Tibial nerve (tissue), 4 donors: Measurements from ENCODE around the gene BID. TPM values are rescaled to one million over a fixed set of nuclear protein-coding genes. Genes with fewer than 3 reads are reported as not detected.

ENCODE experiments used
- DNase-seq, 2 donors: peaks; one replicate each; pipeline ENCODE4 v3.0.0-alpha.2; 2019; ENCODE audit warnings: low spot score in 2 of 2
- H3K27ac ChIP-seq, 4 donors: fragments of 200-600 bp; sonication (generic) in 3 of 4; one replicate each; pipeline ENCODE4 v1.5.1; 2017 to 2019; ENCODE audit warnings: mild to moderate bottlenecking in 1 of 4
- H3K27me3 ChIP-seq, 2 donors: fragments of 200-600 bp; sonication (generic) in 1 of 2; one replicate each; pipeline versions ENCODE4 v1.5.1 to v1.6.0; 2017 to 2019
- H3K36me3 ChIP-seq, 3 donors: fragments of 200-600 bp; sonication (generic); one replicate each; pipeline ENCODE4 v1.5.1; 2018 to 2019
- H3K4me1 ChIP-seq, 4 donors: fragments of 200-600 bp; sonication (generic) in 3 of 4; one replicate each; pipeline ENCODE4 v1.5.1; 2017 to 2019
- H3K4me3 ChIP-seq, 4 donors: fragments of 200-600 bp; sonication (generic) in 3 of 4; one replicate each; pipeline ENCODE4 v1.5.1; 2017 to 2019; ENCODE audit warnings: mild to moderate bottlenecking in 1 of 4, moderate library complexity in 1 of 4
- H3K9me3 ChIP-seq, 4 donors: fragments of 200-600 bp; sonication (generic) in 3 of 4; one replicate each; pipeline ENCODE4 v1.5.1; 2017 to 2019
- CTCF ChIP-seq, 5 experiments: fragments of 200-600 bp in 3 of 5; fragments of 450-650 bp in 2 of 5; sonication (generic) in 3 of 5; IDR thresholded peaks; one replicate each; pipeline ENCODE4 v1.5.1; 2016 to 2019; ENCODE audit warnings: antibody characterized with exemption in 5 of 5, mild to moderate bottlenecking in 3 of 5, moderate library complexity in 2 of 5
- EP300 ChIP-seq, 2 donors: sonication (generic); formaldehyde crosslinking; IDR thresholded peaks; one replicate each; pipeline ENCODE4 v1.6.1; 2017; ENCODE audit warnings: antibody characterized with exemption in 2 of 2, mild to moderate bottlenecking in 1 of 2
- POLR2A ChIP-seq, 2 donors: fragments of 450-650 bp; IDR thresholded peaks; one replicate each; pipeline ENCODE4 v1.6.1; 2017; ENCODE audit warnings: antibody characterized with exemption in 2 of 2, mild to moderate bottlenecking in 2 of 2, moderate library complexity in 2 of 2
- WGBS, 2 donors: methylation state at CpG; one replicate each; pipeline ENCODE4 v1.1.5; 2018; 5-methylcytosine and 5-hydroxymethylcytosine counted together
- total RNA-seq, 4 donors: library from RNA; depleted of rRNA; stranded (reverse); fragments of >200 nt; gene quantifications; one replicate each; pipeline ENCODE4 v1.1.0, GENCODE V29; 2016

Gene BID
- total RNA-seq, 4 donors from 2014 or later = 6.3 to 47.1 (median 13.7) TPM

- DNase-seq = no peak
- 64 to 65% methylated on average over 15 to 25 of the region's 25 CpGs for WGBS, 2 donors
- H3K4me3 ChIP-seq = no peak overlapping the region
Observed at GRCh38 chr22:17743661-17744411, 30.4 kb downstream of the BID start.

GRCh38 chr22:17742527-17742902 is 31.8 kb downstream of the BID start:
- Histone ChIP-seq H3K27me3 (no peaks in the 10 kb centered on the region), H3K36me3 (peaks cover 0 to 11% (median 0%) of the 10 kb centered on the region in 3 donors), H3K27ac (no peak overlapping the region), H3K4me1 (peaks cover 0 to 4% (median 1%) of the 10 kb centered on the region in 4 donors), H3K9me3 (no peaks in the 10 kb centered on the region), H3K4me3 (no peak overlapping the region)
- peak in 1 of 2 donors; percentile 39 for DNase-seq
- WGBS, 2 donors = 51 to 57% methylated on average over 8 to 9 of the region's 9 CpGs
- TF ChIP-seq CTCF (IDR thresholded peaks at IDR 0.05) (peak; percentile 56 to 84 (median 75)), POLR2A (IDR thresholded peaks at IDR 0.05) (no peak)

More at GRCh38 chr22:17743661-17744411, 30.4 kb downstream of the BID start:
- TF ChIP-seq EP300 (IDR thresholded peaks at IDR 0.05) (no peak), CTCF (IDR thresholded peaks at IDR 0.05) (no peak), POLR2A (IDR thresholded peaks at IDR 0.05) (no peak)
- no peak overlapping the region for H3K27ac ChIP-seq
- no peaks in the 10 kb centered on the region for H3K27me3 ChIP-seq
- H3K36me3 ChIP-seq = no peaks in the 10 kb centered on the region
- no peaks in the 10 kb centered on the region for H3K9me3 ChIP-seq
- H3K4me1 ChIP-seq = peaks cover 0 to 4% (median 1%) of the 10 kb centered on the region in 4 donors

GRCh38 chr22:17741866-17742526 is 32.3 kb downstream of the BID start:
- Histone ChIP-seq H3K27ac (no peak overlapping the region), H3K9me3 (no peaks in the 10 kb centered on the region), H3K4me3 (no peak overlapping the region), H3K36me3 (peaks cover 0 to 12% (median 0%) of the 10 kb centered on the region in 3 donors), H3K4me1 (peaks cover 0 to 4% (median 1%) of the 10 kb centered on the region in 4 donors), H3K27me3 (no peaks in the 10 kb centered on the region)
- DNase-seq = no peak
- 68 to 73% methylated on average over 17 to 18 of the region's 18 CpGs for WGBS, 2 donors
- no peak for TF ChIP-seq CTCF (IDR thresholded peaks at IDR 0.05)
- no peak for TF ChIP-seq POLR2A (IDR thresholded peaks at IDR 0.05)
- TF ChIP-seq EP300 (IDR thresholded peaks at IDR 0.05) = no peak

GRCh38 chr22:17739196-17739975 is 34.9 kb downstream of the BID start:
- WGBS, 2 donors = 86 to 95% methylated on average over 24 to 28 of the region's 36 CpGs
- Histone ChIP-seq H3K27ac (no peak overlapping the region), H3K27me3 (no peaks in the 10 kb centered on the region), H3K4me3 (no peak overlapping the region), H3K36me3 (peaks cover 0 to 26% (median 0%) of the 10 kb centered on the region in 3 donors), H3K9me3 (no peaks in the 10 kb centered on the region), H3K4me1 (peaks cover 0 to 4% (median 1%) of the 10 kb centered on the region in 4 donors)
- no peak for DNase-seq
- no peak for TF ChIP-seq POLR2A (IDR thresholded peaks at IDR 0.05)
- no peak for TF ChIP-seq CTCF (IDR thresholded peaks at IDR 0.05)
- TF ChIP-seq EP300 (IDR thresholded peaks at IDR 0.05) = no peak
